Cardiac septum (tissue), 1 donor: Measurements from ENCODE around the gene OR4K1. TPM values are rescaled to one million over a fixed set of nuclear protein-coding genes. Genes with fewer than 3 reads are reported as not detected.

Experiments
- total RNA-seq: library from RNA; stranded (reverse); fragmentation: NEBNext Ultra II Directional; extraction: Animal tissue kit (Norgen Biotek cat#: 25700); gene quantifications from one replicate; pipeline ENCODE4 v1.2.1, GENCODE V29; 2021
- donor health status: DM: no; HTN: no; CAD: no.

Gene OR4K1
- total RNA-seq, 1 donor from 2014 or later: not detected

Other genes with a start within 250 kb of the OR4K1 start
- gene OR11H2, start 217.0 kb upstream of the OR4K1 start, total RNA-seq: not detected
- gene OR4Q3, start 187.3 kb upstream of the OR4K1 start, total RNA-seq: not detected
- gene OR4M1, start 157.4 kb upstream of the OR4K1 start, total RNA-seq: not detected
- not detected for gene OR4N2, start 127.1 kb upstream of the OR4K1 start, total RNA-seq
- not detected for gene OR4K2, start 55.8 kb upstream of the OR4K1 start, total RNA-seq
- not detected for gene OR4K5, start 10.3 kb upstream of the OR4K1 start, total RNA-seq
- not detected for gene OR4K15, start 44.7 kb downstream of the OR4K1 start, total RNA-seq
- gene OR4Q2, start 71.2 kb downstream of the OR4K1 start, total RNA-seq: not detected
- not detected for gene OR4K14, start 88.4 kb downstream of the OR4K1 start, total RNA-seq
- gene OR4K13, start 105.1 kb downstream of the OR4K1 start, total RNA-seq: not detected
- not detected for gene OR4L1, start 129.1 kb downstream of the OR4K1 start, total RNA-seq
- gene OR4K17, start 179.8 kb downstream of the OR4K1 start, total RNA-seq: not detected
- gene OR4N5, start 207.9 kb downstream of the OR4K1 start, total RNA-seq: not detected